HG03354 (cell line): ENCODE data around the gene ZFP62.

Experiments used
- ATAC-seq: cut with Tn5 transposase; IDR thresholded peaks from one replicate; pipeline ENCODE4 v1.9.1; 2021; ENCODE audit warnings: mild to moderate bottlenecking; ENCODE audit not compliant: unreplicated experiment, poor library complexity, severe bottlenecking

ZFP62 gene

DNA sequence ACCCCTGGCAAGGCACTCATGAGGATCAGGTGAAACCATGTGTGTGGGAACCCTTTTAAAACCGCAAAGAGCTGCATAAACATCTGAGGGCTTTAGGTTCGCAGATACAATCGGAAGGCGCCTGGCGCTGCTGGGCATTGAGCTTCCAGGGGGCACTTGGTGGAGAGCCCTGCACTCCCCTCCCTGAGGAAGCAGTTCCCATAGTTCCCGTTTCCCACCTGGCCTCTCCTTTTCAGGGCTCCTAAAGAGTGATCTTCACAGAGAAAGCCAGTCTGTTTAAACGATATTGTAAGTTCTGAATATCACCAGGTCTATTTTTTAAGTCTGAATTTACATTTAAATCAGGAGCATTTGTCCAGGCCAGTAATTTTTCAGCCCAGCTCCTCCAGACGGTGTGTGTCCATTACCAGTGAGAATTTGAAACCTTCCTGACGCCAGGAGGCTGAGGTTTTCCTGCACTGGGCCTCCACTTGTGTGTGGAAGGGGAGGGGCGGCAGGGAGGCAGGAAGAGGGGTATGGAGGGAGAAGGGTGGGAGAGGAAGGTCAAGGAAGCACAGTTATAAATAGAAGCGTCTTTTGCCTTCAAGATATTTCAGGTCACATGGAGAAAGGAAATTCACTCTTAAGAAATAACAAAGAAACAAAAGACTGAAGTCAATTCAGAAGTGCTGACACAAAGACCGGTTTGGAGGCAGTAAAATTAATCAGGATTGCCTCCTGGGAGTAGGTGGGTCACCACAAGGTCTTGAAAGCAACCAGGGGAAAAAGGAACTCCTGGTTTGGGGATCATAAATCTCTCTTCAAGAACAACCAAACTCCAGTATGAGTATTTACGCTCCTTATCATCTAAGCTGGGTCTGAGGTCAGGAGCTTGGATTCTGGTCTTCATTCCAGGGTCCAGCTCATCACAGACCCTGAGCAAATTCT lies 44.2 kb downstream of the ZFP62 start:
- ATAC-seq, result peak; percentile 39

- no peak for ATAC-seq
These were observed 45.7 kb downstream of the ZFP62 start for GRCh38 chr5:180815293-180815917.

GRCh38 chr5:180813420-180813819 lies 47.7 kb downstream of the ZFP62 start:
- ATAC-seq, result no peak

- no peak for ATAC-seq
These were observed 49.4 kb downstream of the ZFP62 start for GRCh38 chr5:180811623-180812124.

DNA sequence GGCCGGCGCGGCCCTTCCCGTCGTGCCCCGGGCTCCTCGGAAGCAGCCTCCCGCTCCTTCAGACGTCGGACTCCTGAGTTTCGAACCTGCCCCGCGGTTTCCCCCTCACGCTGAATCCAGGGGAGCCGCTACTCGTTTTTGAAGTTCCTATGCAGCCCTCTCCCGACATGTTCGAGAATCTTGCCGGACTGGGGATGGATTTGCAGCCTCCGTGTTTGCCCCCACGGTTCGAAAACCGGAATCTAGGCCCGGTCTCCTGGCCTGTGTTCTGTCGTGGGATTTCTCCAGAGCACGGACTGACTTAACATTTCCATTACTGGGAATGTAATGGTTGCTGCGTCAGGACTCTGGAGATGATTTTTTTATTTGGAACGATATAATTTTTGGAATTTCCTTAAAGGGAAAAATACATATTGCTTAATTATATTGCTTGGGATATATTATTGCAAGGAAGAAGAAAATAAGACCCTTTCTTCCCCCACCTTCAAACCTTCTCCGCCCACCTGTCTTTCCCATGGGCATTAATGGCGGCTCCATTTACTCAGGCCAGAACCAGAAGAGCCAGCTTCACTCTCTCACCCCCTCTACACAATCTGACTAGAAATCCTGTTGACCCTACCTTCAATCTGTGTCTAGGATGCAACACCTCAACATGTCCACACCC lies 50.0 kb downstream of the ZFP62 start:
- ATAC-seq, result no peak

GRCh38 chr5:180810210-180810958 lies 50.7 kb downstream of the ZFP62 start:
- ATAC-seq, result peak; percentile 75

DNA sequence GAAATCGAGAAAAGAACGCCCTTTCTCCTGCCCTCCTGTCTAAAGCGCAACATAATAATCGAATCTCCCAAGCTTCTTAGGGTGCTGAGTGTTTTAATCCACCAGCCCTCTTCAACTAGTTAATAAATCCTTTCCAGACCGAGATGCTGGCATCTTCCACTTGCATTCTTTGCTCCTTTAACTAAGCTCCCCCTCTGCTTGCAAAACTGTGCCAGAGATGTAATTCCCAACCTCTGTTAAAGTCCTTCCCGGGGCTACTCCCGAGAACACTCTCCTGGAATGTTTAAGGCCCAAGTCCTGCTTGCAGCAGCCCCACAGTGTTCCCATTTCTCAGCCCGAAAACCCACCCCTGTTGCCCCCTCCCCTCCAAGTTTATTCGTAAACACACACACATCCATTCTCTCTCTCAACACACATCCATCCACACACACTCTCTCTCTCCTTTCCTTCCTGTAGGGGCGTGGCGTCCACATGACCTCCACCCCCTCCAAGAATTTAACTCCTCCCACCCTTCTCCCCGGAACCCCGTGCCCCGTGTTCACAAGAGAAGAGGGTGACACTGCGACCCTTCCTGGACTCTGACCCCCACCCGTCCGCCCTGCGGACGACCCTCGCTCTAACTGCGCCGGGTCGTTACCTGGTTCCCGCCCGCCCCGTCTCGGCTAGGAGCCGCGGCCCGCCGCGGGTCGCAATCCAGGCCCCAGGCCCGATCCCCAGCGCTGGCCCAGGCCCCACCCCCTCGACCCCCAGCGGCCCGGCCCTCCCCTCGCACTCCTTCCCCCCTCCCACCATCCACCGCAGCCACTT lies 51.5 kb downstream of the ZFP62 start:
- peak; percentile 71 for ATAC-seq

GRCh38 chr5:180808461-180809000 lies 52.5 kb downstream of the ZFP62 start:
- ATAC-seq, result no peak

DNA sequence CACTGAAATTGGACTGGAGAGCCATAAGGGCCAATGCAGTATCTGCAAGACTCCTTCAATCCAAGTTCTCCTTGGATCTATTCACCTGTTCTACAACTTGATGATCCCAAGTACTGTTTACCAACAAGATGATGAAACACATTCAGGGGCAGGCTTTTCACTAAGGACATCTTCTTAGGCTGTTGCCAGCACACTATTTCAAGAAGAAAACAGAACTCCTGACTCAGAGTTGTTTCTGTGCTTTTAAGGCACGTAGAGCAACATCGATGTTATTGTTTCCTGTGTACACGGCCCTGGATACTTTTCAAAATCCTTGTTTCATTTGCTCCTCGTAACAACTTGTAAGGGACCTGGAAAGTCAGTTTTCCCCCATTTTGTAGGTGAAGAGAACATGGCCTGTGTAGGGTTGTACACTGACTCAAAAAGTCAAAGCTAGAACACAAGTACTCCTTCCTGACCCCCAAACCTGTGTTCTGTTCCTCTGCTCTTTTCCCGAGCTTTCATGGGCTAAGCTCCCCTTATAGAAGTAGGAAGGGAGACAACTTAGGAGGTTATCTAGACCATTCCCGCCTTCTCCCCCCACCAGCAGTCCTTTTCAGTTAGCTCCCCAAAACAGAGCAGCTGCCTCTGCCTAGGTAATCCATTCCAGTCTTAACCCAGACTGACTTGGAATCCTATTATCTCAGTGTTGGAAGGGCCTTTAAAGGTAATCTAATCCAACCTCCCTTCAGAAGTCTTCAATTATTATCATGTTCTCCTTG lies 53.2 kb downstream of the ZFP62 start:
- ATAC-seq, result no peak

DNA sequence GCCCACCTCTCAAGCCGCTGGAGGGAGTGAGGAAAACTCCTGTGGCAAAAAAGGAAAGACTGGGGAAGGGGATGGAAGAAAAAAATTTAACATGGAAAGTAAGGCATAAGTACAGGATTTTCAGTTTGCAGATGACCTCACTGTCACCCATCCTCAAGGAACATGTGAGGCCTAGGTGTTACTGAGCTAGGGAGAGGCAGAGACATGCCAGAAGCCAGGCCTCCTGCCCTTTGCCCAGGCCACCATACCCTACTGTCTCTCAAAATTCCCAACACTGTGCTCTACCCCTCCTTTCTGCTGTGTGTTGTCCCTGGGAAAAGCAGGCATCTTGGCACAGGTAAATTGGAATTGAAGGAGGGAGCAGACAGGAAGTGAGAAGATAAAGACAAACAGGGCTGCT lies 54.0 kb downstream of the ZFP62 start:
- ATAC-seq, result no peak

GRCh38 chr5:180806351-180807011 lies 54.6 kb downstream of the ZFP62 start:
- ATAC-seq, result no peak

DNA sequence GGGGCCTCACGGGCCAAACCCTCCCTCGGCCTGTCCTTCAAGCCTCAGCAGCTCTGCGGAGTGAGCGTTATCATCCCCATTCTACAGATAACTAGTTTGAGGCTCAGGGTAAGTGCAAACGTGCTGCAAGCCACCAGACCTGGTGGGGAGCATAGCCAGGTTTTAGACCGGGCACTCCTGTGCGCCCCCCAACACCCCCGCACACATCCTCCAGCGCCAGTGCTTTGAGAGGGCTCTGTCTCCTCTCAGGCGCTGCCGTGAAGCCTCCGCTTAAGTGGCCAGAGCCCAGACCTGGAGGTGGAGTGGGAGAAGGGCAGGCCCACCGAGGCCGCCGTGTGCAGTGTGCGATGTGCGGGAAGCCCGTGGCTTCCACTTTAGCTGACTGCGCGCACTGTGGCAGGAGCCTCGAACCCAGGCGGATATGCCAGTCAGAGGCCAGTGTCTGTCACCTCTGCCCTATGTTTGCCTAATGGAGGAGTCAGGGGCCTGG lies 56.9 kb downstream of the ZFP62 start:
- peak; percentile 1 for ATAC-seq

DNA sequence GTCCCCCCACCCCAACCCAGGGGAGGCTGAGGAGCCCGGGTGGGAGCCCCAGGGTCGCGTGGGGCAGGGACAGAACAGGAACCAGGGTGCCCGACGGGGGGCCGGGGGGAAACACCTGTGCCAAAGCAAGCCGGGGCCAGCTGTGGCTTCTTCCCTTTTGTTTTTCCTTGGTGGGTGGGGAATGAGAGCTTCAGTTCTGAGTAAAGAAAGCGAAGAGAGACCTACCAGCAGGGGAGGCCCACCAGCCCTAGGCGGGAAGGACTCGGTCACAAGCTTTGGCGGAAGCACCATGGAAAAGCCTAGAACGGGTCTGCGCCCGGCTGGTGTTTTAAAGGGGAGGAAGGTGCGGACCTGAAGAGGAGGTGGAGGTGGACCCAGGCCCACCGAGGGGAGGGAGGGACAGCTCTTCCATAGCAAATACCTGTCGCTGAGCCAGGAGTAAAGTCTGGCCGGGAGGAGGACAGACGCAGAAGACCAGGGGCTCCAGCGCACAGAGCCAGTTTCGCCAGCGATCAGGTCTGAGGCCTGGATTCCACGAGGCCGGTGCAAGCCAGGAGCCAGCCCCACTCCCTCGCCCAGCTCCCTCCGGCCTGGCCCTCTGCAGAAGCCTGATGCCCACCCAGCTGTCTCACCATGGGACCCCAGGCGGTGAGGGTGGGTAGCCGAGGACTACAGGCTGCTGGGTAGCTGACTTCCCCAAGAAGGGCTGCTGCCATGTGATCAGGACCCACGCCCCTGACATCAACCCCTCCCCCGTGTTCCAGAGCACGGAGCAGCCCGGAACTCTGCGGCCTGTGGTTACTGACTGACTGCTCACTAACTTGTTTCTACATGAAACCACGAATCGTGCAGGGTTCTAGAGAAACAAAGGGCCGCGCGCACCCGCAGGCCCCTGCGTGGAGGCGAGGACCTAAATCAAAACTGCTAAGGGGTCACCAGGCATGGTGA lies 57.6 kb downstream of the ZFP62 start:
- ATAC-seq, result peak; percentile 68

- ATAC-seq, result peak; percentile 46
These were observed 58.5 kb downstream of the ZFP62 start, which contains the start of gene MGAT1 for GRCh38 chr5:180802325-180803180. TSS of gene MGAT1 (minus strand) at chr5:180802806. CDS start at chr5:180792971, 9,835 bp downstream.

DNA sequence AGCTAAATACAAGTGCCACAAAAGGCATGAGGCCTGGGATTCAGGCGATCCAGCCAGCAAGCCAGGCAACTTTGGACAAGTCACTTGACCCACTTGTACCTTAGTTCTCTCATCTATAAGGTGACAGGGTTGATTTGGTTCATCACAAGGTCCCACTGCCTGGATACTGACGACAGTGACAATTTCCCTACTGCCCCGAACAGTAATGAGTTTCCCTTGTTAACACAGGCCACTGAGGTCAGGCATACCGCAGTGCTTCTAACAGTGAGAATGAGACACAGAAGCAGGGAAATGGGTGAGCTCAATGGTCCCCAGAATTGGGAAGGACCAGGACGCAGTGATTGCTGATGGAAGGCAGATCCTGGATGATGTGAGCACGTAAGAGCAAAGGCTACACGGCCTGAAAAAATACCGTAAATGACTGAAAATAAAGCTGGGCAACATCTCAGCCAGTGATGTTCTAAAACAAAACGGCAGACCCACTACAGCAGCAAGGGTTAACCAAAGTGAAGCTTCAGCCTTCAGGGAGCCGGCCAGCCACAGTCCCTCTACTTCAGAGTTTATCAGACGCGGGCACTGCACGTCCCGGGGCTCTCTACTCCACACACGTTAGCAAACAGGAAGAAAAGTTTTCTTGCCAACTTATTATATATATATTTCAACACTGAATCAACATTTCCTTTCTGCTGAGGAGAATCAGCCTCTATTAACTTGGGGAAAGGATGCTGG lies 59.3 kb downstream of the ZFP62 start:
- peak; percentile 3 for ATAC-seq
